Uterus (tissue), 2 donors: ENCODE results near the gene OR2AK2.

Source experiments
- CTCF ChIP-seq, 4 experiments: fragments of 200-600 bp in 2 of 4; fragments of 450-650 bp in 2 of 4; sonication (generic) in 2 of 4; IDR thresholded peaks; one replicate each; pipeline ENCODE4 v1.5.1; 2016 to 2019; ENCODE audit warnings: antibody characterized with exemption in 4 of 4, mild to moderate bottlenecking in 2 of 4, moderate library complexity in 1 of 4
- POLR2A ChIP-seq, 2 donors: fragments of 450-650 bp; IDR thresholded peaks; one replicate each; pipeline ENCODE4 v1.6.1; 2016; ENCODE audit warnings: antibody characterized with exemption in 2 of 2, mild to moderate bottlenecking in 1 of 2, moderate library complexity in 1 of 2

GRCh38 chr1:247998811-247999210, 33.8 kb downstream of the OR2AK2 start:
- TF ChIP-seq POLR2A (IDR thresholded peaks at IDR 0.05) (no peak), CTCF (IDR thresholded peaks at IDR 0.05) (no peak)
